ENCODE results near the gene HIP1R. TPM values are rescaled to one million over a fixed set of nuclear protein-coding genes. Genes with fewer than 3 reads are reported as not detected.

Gene HIP1R
- total and polyA plus RNA-seq, 10 of the 15 experiments (the other 5 are each of a cell fraction or from before 2014, with no cell fraction given) = 0.18 to 27.7 (median 11.7) TPM

GRCh38 chr12:122835750-122836026 lies 431 bp downstream of the HIP1R start:
- H3K79me2 ChIP-seq (ENCODE audit: control insufficient read depth, insufficient read depth, low read length) = no peaks in the 10 kb centered on the region
- H3K4me1 ChIP-seq (ENCODE audit: control insufficient read depth, insufficient read depth, low read length) = peaks cover 7% of the 10 kb centered on the region
- H2AFZ ChIP-seq (ENCODE audit: control insufficient read depth, low read depth, low read length) = no peak overlapping the region
- TF ChIP-seq IRF3 (IDR thresholded peaks at IDR 0.05) = no peak
- peak in 1 of 3 experiments; percentile 13; a peak in 1 of 6 replicates for TF ChIP-seq CTCF (IDR thresholded peaks at IDR 0.05 in 2 of 3, conservative IDR thresholded peaks at IDR 0.05 in 1 of 3; ENCODE audit: control insufficient read depth in 2 of 3, extremely low read depth in 1 of 3, insufficient read depth in 1 of 3, low read depth in 3 of 3, low read length in 3 of 3)
- no peaks in the 10 kb centered on the region for H4K20me1 ChIP-seq (ENCODE audit: control insufficient read depth, insufficient read depth)
- CTCF ChIA-PET = interaction anchor here (1.1 to 2.1 kb wide), 3 partner anchors 27 to 116 kb away, joined by 3 to 6 read pairs (median 5); no protein-coding TSS in a partner anchor
- POLR2A ChIA-PET = no interaction called here
- peak overlapping the region; percentile 64 for H3K4me2 ChIP-seq (ENCODE audit: control insufficient read depth, insufficient read depth)
- 1% methylated on average over 15 of the region's 43 CpGs for WGBS (ENCODE audit: insufficient coverage, insufficient replicate concordance, low lambda C conversion rate, missing lambda C conversion rate)
- intact Hi-C loops (cut with micrococcal nuclease; ENCODE audit: unreplicated experiment) = loop anchor here (5.0 kb wide), 1 partner anchor 43 kb away; no protein-coding TSS in a partner anchor
- no peak overlapping the region for H3K27ac ChIP-seq (ENCODE audit: control insufficient read depth, insufficient read depth)
- in situ Hi-C loops (cut with MboI) = no loop called here
- H3K27me3 ChIP-seq (replicated peaks in 1 of 2; ENCODE audit: control insufficient read depth in 2 of 2, insufficient read depth in 2 of 2, low read length in 1 of 2) = peaks cover 2 to 3% of the 10 kb centered on the region in 2 experiments; a peak in 2 of 4 replicates
- H3K4me3 ChIP-seq = peak overlapping the region; percentile 91; the same call in 1 of the 2 replicates
- no peaks in the 10 kb centered on the region for H3K36me3 ChIP-seq (ENCODE audit: control insufficient read depth in 2 of 2, insufficient read depth in 2 of 2, low read length in 1 of 2)
- SMC1A ChIA-PET (ENCODE audit: uncharacterized antibody, unreplicated experiment) = no interaction called here
- H3K9ac ChIP-seq (ENCODE audit: control insufficient read depth, insufficient read depth, low read length) = peak overlapping the region; percentile 32; the same call in 1 of the 2 replicates
- no peaks in the 10 kb centered on the region; the same call in 2 of the 3 replicates for H3K9me3 ChIP-seq (replicated peaks; ENCODE audit: control insufficient read depth, insufficient read depth, low read length)
- no peak for DNase-seq (ENCODE audit: low read depth, low spot score)
- no peak for FAIRE-seq
- no TSS peak for BruUV-seq (replicated peaks)
- ATAC-seq = peak; percentile 69
- RAD21 ChIA-PET (ENCODE audit: unreplicated experiment) = interaction anchor here (1.1 to 1.9 kb wide), 2 partner anchors 23 to 42 kb away, joined by 3 to 15 read pairs; no protein-coding TSS in a partner anchor

Measured in GM12878 (cell line).